Measurements from ENCODE around the gene CCNG2. TPM values are rescaled to one million over a fixed set of nuclear protein-coding genes. Genes with fewer than 3 reads are reported as not detected.

The CCNG2 gene
- total RNA-seq, 2 donors from 2014 or later, result 34.0 to 145 TPM

- TF ChIP-seq CTCF (IDR thresholded peaks at IDR 0.05), result no peak
- Histone ChIP-seq H3K27ac (no peak overlapping the region), H3K4me1 (no peaks in the 10 kb centered on the region), H3K9ac (ENCODE audit: low read depth in 2 of 2, low read length in 2 of 2) (no peak overlapping the region), H3K27me3 (no peaks in the 10 kb centered on the region), H3K36me3 (no peaks in the 10 kb centered on the region), H3K4me3 (no peak overlapping the region), H3K9me3 (no peaks in the 10 kb centered on the region)
- intact Hi-C loops (cut with DNase I), result no loop called here
- no peak for DNase-seq
Observed at GRCh38 chr4:77176640-77177039, 19.6 kb downstream of the CCNG2 start.

DNA sequence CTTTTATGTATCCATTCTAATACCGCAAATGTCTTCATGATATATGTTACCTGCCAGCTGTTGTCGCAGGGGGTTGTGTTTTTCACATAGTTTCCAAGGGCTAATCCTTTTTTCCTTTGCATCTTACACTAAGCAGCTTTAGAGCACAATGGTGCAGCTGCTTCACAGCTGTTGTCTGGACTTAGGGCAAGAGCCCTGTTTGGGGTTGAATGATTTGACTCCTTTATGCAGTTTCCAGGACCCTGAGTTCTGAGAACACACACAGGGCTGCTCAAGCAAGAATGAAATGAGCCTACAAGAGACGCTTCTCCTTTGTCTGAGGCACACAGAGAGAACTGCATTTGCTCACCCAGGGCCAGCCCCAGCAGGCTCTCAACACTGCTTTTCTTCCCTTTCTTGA lies 20.2 kb downstream of the CCNG2 start:
- Histone ChIP-seq H3K9ac (ENCODE audit: low read depth in 2 of 2, low read length in 2 of 2) (no peak overlapping the region), H3K9me3 (no peaks in the 10 kb centered on the region), H3K4me1 (no peaks in the 10 kb centered on the region), H3K27me3 (no peaks in the 10 kb centered on the region), H3K27ac (no peak overlapping the region), H3K4me3 (no peak overlapping the region), H3K36me3 (no peaks in the 10 kb centered on the region)
- no peak for TF ChIP-seq CTCF (IDR thresholded peaks at IDR 0.05)
- intact Hi-C loops (cut with DNase I), result no loop called here
- DNase-seq, result no peak

- no peak for TF ChIP-seq CTCF (IDR thresholded peaks at IDR 0.05)
- intact Hi-C loops (cut with DNase I), result no loop called here
- no peaks in the 10 kb centered on the region for H3K36me3 ChIP-seq
- no peak overlapping the region for H3K4me3 ChIP-seq
- no peak overlapping the region for H3K27ac ChIP-seq
- H3K9me3 ChIP-seq, result no peaks in the 10 kb centered on the region
- no peak for DNase-seq
- no peak overlapping the region for H3K9ac ChIP-seq (ENCODE audit: low read depth in 2 of 2, low read length in 2 of 2)
- no peaks in the 10 kb centered on the region for H3K27me3 ChIP-seq
- no peaks in the 10 kb centered on the region for H3K4me1 ChIP-seq
Observed at GRCh38 chr4:77178560-77178959, 21.6 kb downstream of the CCNG2 start.

DNA sequence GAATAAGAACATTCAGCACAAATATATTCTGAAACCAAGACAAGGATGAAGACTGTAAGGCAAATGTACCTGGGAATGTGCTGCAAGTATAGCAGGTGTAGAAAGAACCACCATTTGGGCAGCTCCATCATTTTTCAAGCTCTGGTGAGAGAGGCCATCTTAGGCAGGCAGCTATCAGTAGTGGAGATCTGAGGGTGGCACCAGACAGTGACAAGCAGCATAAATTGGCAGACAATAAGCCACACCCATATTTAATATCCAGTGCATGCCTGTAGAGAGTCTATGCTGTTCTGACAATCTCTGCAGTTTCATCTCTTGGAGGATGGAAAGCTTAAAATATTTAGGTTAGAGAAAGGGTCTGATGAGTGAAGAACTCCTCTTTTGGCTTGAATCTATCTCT lies 22.5 kb downstream of the CCNG2 start:
- H3K9ac ChIP-seq (ENCODE audit: low read depth in 2 of 2, low read length in 2 of 2), result no peak overlapping the region
- intact Hi-C loops (cut with DNase I), result no loop called here
- H3K9me3 ChIP-seq, result no peaks in the 10 kb centered on the region
- no peak for DNase-seq
- no peaks in the 10 kb centered on the region for H3K27me3 ChIP-seq
- no peaks in the 10 kb centered on the region for H3K4me1 ChIP-seq
- H3K36me3 ChIP-seq, result no peaks in the 10 kb centered on the region
- TF ChIP-seq CTCF (IDR thresholded peaks at IDR 0.05), result no peak
- H3K27ac ChIP-seq, result no peak overlapping the region
- H3K4me3 ChIP-seq, result no peak overlapping the region

DNA sequence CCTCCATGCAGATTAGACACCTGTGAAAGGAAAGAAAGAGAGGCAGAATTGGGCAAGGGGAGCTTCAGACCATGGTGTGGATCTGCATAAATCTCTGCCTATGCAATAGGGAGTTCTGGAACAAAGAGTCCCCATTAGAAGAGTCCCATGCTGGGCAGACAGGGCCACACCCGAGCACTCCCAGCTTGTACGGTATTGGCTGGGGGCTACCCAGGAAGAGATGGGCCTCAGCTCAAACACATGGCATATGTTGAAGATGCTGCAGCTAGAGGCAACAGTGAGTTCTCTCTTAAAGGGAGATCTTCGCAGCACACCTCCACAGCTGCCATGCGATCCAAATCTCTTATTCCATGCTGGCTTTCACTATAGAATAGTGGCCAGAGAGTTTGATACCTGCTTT lies 24.7 kb downstream of the CCNG2 start:
- TF ChIP-seq CTCF (IDR thresholded peaks at IDR 0.05), result no peak
- H3K27me3 ChIP-seq, result no peaks in the 10 kb centered on the region
- H3K27ac ChIP-seq, result no peak overlapping the region
- no peak for DNase-seq
- no peaks in the 10 kb centered on the region for H3K9me3 ChIP-seq
- no peak overlapping the region for H3K4me3 ChIP-seq
- intact Hi-C loops (cut with DNase I), result no loop called here
- no peak overlapping the region for H3K9ac ChIP-seq (ENCODE audit: low read depth in 2 of 2, low read length in 2 of 2)
- H3K4me1 ChIP-seq, result no peaks in the 10 kb centered on the region
- no peaks in the 10 kb centered on the region for H3K36me3 ChIP-seq
